HFF-Myc (cell line): ENCODE results near the gene VAT1L.

ENCODE experiments used
- DNase-seq: peaks from one replicate; pipeline ENCODE4 v3.0.0-alpha.2; 2011; ENCODE audit warnings: low read depth; ENCODE audit errors: extremely low read depth
- H3K4me3 ChIP-seq: replicated peaks from 2 replicates; pipeline ENCODE4 v1.5.1; 2011; ENCODE audit warnings: low read depth, mild to moderate bottlenecking, control low read depth, low read length
- TF ChIP-seq, protein P1 (sequence below): IDR thresholded peaks from 2 replicates; pipeline ENCODE4 v1.5.1; 2012; ENCODE audit warnings: mild to moderate bottlenecking, low read depth, low read length, control low read depth; ENCODE audit errors: missing control alignments

Gene VAT1L

DNA sequence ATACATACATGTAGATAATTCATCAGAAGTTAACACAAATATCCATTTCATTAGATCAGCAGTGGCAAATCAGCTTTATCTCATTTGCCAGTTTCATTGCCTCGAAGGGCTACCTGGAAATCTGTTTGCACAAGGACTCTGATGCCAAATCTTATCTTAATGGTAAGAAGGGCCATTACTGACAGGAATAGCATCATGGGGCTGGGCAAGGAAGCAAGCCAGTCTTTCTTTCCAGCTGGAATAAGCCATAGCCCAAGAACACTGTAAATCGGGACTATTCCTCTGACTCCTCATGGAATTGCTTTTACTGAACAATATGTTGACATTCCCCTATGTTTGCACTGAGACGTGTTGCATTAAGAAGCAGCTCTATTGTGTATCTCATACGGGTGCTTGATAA is 132.6 kb downstream of the VAT1L start:
- DNase-seq = no peak
- H3K4me3 ChIP-seq = no peak overlapping the region
- TF ChIP-seq, protein P1, sequence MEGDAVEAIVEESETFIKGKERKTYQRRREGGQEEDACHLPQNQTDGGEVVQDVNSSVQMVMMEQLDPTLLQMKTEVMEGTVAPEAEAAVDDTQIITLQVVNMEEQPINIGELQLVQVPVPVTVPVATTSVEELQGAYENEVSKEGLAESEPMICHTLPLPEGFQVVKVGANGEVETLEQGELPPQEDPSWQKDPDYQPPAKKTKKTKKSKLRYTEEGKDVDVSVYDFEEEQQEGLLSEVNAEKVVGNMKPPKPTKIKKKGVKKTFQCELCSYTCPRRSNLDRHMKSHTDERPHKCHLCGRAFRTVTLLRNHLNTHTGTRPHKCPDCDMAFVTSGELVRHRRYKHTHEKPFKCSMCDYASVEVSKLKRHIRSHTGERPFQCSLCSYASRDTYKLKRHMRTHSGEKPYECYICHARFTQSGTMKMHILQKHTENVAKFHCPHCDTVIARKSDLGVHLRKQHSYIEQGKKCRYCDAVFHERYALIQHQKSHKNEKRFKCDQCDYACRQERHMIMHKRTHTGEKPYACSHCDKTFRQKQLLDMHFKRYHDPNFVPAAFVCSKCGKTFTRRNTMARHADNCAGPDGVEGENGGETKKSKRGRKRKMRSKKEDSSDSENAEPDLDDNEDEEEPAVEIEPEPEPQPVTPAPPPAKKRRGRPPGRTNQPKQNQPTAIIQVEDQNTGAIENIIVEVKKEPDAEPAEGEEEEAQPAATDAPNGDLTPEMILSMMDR = no peak

DNA sequence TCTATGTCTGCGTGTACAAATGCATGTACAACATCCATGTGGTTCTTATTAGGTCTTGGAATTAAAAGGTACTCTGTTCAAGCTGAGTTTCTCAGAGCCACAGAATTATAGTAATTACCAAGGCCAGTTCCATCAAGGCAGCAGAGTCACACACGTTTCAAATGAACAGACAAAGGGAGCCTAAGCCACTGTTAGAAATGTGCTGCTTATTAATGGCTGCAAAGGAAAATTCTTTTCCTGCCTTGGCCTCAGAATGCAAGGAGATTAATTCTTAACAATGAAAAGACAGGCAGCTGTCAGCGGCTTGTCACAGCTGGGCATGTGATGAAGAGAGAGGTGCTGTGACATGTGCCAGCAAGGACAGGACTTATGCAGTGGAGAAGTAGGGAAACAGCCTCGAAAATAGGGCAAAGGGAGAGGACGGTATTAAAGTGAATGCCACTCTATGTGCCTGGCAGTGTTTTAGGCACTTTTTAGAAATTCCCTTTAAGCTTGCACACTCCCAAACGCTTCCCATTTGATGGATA is 133.9 kb downstream of the VAT1L start:
- no peak overlapping the region for H3K4me3 ChIP-seq
- DNase-seq = no peak
- TF ChIP-seq, protein P1 = no peak

DNA sequence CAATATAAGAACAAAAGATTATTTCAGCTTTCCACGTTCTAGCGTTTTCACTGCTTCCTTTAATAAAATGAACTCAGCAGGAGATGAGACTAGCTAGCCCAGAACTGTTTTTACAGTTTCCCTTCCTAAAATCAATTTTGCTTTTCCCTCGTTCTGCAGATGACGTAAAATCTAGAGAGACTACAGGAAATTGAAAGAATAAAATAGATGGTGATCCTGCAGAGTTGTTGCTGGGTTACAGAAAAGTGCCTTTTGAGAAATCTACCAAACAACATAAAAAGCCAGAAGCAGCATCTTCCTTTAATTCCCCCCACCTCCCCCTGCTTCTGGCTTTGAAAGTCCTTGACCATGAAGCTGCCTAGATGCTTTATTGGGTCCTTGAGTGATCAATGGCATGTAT is 137.2 kb downstream of the VAT1L start:
- no peak for DNase-seq
- no peak overlapping the region for H3K4me3 ChIP-seq

DNA sequence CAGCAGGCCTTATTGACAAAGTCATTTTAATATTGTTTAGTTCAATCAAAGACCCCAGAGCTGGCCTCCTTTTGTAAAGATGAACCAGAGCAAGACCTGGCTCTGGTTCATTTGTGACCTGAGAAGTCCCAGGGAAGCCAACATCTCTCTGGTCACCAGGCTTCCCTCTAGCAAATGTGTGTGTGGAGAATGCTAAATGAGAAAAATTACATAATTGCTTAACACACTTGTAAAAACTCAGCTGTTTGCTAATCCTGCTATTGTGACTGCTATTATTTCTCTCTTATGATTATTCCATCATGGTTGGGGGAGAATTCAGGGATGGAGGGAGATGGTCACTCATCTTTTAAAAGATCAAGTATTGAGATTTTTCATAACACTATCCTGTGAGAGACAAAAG is 139.7 kb downstream of the VAT1L start:
- H3K4me3 ChIP-seq = no peak overlapping the region
- TF ChIP-seq, protein P1 = no peak
- no peak for DNase-seq

More for the DNA sequence above, 137.2 kb downstream of the VAT1L start:
- TF ChIP-seq, protein P1 = no peak

DNA sequence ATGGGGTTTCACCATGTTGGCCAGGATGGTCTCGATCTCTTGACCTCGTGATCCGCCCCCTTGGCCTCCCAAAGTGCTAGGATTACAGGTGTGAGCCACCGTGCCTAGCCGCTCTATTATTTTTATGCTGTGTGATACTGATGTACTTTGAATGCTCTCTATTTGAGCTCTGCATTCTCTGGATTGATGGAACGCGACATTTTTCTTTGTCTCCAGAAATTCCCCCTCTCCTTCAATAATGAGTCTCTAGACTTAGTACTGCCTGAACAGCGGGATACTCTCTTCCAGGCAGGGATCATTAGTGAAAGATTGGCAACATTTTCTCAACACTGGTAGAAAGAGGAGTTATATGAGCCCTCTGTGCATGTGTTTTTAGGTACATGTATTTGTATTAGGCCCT is 140.6 kb downstream of the VAT1L start:
- TF ChIP-seq, protein P1 = no peak
- no peak for DNase-seq
- H3K4me3 ChIP-seq = no peak overlapping the region

DNA sequence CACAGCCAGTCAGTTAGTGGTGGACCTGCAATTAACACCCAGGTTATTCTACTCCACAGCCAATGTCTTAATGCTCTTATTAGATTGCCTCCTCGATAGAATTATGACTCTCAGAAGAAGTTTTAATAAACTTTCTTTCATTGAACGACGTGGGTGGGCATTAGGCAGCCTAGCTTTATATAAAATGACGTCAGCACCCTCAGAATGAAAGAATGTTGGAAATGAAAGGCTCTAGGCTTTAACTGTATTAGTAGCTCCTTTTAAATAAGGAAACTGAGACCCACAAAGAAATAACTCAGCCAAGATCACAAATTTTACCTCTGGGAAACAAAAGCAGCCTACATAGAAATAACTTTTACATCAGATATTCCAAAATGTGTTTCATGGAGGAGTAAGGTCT is 142.7 kb downstream of the VAT1L start:
- no peak for DNase-seq
- TF ChIP-seq, protein P1 = no peak
- H3K4me3 ChIP-seq = no peak overlapping the region
